Fibroblast of the aortic adventitia (primary cell): ENCODE results near the gene ACO2. TPM values are rescaled to one million over a fixed set of nuclear protein-coding genes. Genes with fewer than 3 reads are reported as not detected.

Source experiments
- DNase-seq: peaks from one replicate; pipeline ENCODE4 v3.0.0-alpha.2; 2010; ENCODE audit warnings: low read depth
- H3K4me3 ChIP-seq: 2 replicates; pipeline ENCODE4 v1.5.1; 2011; ENCODE audit warnings: low read depth, mild to moderate bottlenecking, control low read depth, low read length, moderate library complexity
- CTCF ChIP-seq: IDR thresholded peaks from 2 replicates; pipeline ENCODE4 v1.5.1; 2011; ENCODE audit warnings: mild to moderate bottlenecking, low read length, control low read depth, inconsistent platforms; ENCODE audit not compliant: insufficient read depth
- total RNA-seq: library from RNA; depleted of rRNA; stranded (reverse); fragments of >200 nt; gene quantifications from 2 replicates; pipeline ENCODE4 v1.2.3, GENCODE V29; 2012; ENCODE audit warnings: low replicate concordance

The ACO2 gene
- total RNA-seq, 1 donor: 45.9 TPM

- no peak overlapping the region for H3K4me3 ChIP-seq
- DNase-seq: no peak
- TF ChIP-seq CTCF: no peak
Observed at GRCh38 chr22:41504816-41505215, 35.9 kb downstream of the ACO2 start.

DNA sequence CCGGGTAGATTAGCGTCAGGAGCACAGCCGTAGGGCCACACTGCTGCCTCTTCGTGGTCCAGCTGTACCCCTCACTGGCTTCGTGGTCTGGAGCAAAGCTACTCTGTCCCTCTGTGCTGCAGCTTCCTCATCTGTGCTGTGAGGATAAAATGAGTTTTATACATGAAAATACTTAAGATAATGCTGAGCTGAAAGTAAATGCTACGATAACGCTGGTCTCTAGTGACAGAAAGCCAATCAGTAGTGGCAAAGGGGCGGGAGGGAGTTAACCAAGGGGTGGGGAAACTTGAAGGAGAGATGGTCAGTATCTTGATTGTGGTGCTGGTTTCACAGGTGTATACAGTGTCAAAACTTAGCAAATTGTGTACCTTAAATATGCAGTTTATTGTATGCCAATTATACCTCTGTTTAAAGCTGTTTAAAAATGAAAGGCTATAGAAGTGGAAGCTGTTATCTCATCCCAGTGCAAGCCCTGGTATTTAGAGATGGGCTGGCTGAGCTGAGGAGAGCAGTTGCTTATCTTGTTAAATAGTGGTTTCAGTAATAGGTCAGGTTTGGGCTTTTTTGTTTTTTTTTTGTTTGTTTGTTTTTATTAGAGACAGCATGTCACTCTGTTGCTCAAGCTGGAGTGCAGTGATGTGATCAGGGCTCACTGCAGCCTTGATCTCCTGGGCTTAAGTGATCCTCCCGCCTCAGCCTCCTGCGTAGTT is 36.7 kb downstream of the ACO2 start:
- TF ChIP-seq CTCF: no peak
- DNase-seq: no peak
- no peak overlapping the region for H3K4me3 ChIP-seq

GRCh38 chr22:41507330-41508063 is 38.6 kb downstream of the ACO2 start:
- DNase-seq: no peak
- TF ChIP-seq CTCF: no peak
- H3K4me3 ChIP-seq: no peak overlapping the region

DNA sequence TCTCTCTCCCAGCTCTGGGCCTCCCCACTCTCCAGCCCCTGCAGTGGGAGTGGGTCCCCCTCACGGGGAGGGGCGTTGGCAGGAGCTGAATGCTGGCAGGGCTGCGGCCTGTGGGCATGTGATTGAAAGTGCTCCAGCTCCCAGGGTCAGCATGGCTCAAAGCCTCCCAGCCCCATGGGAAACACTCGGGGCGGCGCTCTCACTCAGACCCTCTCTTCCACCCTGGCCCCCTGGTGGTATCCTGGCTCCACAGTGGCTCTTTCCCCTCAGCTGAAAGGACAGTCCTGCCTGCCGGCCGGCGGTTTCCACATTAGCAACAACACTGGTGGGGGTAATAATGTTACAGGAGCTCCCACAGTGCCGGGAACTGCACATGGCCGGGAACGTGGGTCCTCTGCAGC is 39.9 kb downstream of the ACO2 start:
- no peak for DNase-seq
- no peak for TF ChIP-seq CTCF
- no peak overlapping the region for H3K4me3 ChIP-seq

- TF ChIP-seq CTCF: no peak
- no peak for DNase-seq
- H3K4me3 ChIP-seq: no peak overlapping the region
Observed at GRCh38 chr22:41511521-41511968, 42.6 kb downstream of the ACO2 start.

- H3K4me3 ChIP-seq: no peak overlapping the region
- no peak for TF ChIP-seq CTCF
- peak; percentile 62 for DNase-seq
Observed at GRCh38 chr22:41512421-41513194, 43.7 kb downstream of the ACO2 start.
